ENCODE measurements around the gene MAP7D1.

- TF ChIP-seq, protein P1, sequence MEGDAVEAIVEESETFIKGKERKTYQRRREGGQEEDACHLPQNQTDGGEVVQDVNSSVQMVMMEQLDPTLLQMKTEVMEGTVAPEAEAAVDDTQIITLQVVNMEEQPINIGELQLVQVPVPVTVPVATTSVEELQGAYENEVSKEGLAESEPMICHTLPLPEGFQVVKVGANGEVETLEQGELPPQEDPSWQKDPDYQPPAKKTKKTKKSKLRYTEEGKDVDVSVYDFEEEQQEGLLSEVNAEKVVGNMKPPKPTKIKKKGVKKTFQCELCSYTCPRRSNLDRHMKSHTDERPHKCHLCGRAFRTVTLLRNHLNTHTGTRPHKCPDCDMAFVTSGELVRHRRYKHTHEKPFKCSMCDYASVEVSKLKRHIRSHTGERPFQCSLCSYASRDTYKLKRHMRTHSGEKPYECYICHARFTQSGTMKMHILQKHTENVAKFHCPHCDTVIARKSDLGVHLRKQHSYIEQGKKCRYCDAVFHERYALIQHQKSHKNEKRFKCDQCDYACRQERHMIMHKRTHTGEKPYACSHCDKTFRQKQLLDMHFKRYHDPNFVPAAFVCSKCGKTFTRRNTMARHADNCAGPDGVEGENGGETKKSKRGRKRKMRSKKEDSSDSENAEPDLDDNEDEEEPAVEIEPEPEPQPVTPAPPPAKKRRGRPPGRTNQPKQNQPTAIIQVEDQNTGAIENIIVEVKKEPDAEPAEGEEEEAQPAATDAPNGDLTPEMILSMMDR (IDR thresholded peaks at IDR 0.05 in 4 of 5, conservative IDR thresholded peaks at IDR 0.05 in 1 of 5) = no peak
- no peak for TF ChIP-seq POLR2A (IDR thresholded peaks at IDR 0.05)
Measured at GRCh38 chr1:36151845-36152203, 4.1 kb upstream of the MAP7D1 start.
